ENCODE measurements around the gene IDUA.

Gene IDUA

DNA sequence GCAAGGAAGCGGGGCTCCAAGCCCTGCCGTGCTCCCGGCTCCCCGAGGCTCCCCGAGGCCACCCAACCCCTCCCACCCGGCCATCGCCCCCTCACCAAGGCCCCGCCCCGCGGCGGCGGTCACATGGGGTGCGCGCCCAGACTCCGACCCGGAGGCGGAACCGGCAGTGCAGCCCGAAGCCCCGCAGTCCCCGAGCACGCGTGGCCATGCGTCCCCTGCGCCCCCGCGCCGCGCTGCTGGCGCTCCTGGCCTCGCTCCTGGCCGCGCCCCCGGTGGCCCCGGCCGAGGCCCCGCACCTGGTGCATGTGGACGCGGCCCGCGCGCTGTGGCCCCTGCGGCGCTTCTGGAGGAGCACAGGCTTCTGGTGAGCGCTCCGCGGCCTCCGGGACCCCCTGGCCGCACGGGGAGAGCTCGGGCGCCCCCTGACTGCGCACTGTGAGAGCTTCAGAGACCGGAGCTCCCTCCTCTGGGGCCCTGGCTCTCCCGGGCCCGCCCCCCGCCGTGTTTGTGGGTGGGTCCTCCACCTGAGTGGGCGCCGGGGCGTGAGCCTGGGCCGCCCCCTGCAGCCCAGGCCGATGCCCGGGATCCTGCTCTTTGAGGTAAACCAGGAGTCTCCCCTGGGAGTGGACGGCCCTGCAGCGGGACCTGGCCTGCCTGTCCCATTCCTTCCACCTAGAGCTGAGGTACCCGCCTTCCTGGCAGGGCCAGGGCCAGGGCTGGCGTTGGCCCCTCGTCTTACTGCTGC is at the start of gene IDUA:
Gene IDUA (plus strand): TSS at position 166 of the 745 bp plus-strand sequence. CDS start 41 bp downstream, at position 207.
- TF ChIP-seq GATA3 (IDR thresholded peaks at IDR 0.05; ENCODE audit: low read depth, low read length) (no peak), GATA2 (IDR thresholded peaks at IDR 0.05; ENCODE audit: low read depth, low read length) (no peak)

GRCh38 chr4:945274-946102 is 41.4 kb upstream of the IDUA start:
- TF ChIP-seq GATA2 (IDR thresholded peaks at IDR 0.05; ENCODE audit: low read depth, low read length) = no peak
- no peak for TF ChIP-seq GATA3 (IDR thresholded peaks at IDR 0.05; ENCODE audit: low read depth, low read length)

GRCh38 chr4:946103-946450 is 40.8 kb upstream of the IDUA start:
- TF ChIP-seq GATA2 (IDR thresholded peaks at IDR 0.05; ENCODE audit: low read depth, low read length) = no peak
- no peak for TF ChIP-seq GATA3 (IDR thresholded peaks at IDR 0.05; ENCODE audit: low read depth, low read length)

DNA sequence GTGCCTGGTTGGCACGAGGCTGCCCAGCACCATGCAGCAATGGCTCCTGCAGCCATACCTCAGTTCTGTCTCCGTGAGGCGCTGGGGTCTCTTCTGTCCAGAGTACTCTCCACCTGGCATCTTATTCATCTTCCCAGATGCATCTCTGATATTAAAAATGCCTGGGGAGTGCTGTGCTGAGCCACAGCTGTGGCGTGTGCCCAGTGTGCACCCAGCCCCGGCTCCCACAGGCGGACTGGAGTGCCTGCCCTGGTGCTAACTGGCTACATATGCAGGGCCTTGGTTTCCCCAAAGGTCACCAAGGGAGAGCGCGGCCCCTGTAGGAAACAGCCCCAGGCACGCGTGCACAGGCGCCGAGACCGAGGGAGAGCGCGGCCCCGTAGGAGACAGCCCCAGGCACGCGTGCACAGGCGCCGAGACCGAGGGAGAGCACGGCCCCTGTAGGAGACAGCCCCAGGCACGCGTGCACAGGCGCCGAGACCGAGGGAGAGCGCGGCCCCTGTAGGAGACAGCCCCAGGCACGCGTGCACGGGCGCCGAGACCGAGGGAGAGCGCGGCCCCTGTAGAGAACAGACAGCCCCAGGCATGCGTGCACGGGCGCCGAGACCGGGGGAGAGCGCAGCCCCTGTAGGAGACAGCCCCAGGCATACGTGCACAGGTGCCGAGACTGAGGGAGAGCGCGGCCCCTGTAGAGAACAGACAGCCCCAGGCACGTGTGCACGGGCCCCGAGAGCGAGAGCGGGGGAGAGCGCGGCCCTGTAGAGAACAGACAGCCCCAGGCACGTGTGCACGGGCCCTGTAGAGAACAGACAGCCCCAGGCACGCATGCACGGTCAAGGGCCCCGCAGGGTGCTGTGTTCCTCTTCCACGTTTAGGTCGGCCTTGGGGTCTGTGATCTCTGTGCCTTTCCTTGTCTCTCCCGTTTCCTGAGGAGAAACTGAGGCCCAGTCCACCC is 40.0 kb upstream of the IDUA start:
- TF ChIP-seq GATA3 (IDR thresholded peaks at IDR 0.05; ENCODE audit: low read depth, low read length) (no peak), GATA2 (IDR thresholded peaks at IDR 0.05; ENCODE audit: low read depth, low read length) (no peak)

DNA sequence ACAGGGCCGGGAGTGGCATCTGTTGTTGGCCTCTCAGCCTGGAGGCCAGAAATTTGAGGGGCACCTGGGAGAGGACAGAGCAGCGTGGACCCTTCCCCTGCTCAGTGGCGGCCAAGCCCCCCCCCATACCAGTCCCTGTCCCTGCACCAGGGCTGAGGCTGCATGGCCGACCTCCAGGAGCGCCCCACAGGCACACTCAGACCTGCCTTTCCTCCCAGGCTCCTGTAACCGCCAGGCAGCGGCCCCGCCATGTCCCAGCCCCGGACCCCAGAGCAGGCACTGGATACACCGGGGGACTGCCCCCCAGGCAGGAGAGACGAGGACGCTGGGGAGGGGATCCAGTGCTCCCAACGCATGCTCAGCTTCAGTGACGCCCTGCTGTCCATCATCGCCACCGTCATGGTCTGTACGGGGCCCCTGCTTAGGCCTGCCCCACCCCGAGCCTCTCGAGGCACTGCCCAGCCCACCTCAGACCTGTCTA is 39.3 kb upstream of the IDUA start:
- TF ChIP-seq GATA2 (IDR thresholded peaks at IDR 0.05; ENCODE audit: low read depth, low read length) (no peak), GATA3 (IDR thresholded peaks at IDR 0.05; ENCODE audit: low read depth, low read length) (no peak)

DNA sequence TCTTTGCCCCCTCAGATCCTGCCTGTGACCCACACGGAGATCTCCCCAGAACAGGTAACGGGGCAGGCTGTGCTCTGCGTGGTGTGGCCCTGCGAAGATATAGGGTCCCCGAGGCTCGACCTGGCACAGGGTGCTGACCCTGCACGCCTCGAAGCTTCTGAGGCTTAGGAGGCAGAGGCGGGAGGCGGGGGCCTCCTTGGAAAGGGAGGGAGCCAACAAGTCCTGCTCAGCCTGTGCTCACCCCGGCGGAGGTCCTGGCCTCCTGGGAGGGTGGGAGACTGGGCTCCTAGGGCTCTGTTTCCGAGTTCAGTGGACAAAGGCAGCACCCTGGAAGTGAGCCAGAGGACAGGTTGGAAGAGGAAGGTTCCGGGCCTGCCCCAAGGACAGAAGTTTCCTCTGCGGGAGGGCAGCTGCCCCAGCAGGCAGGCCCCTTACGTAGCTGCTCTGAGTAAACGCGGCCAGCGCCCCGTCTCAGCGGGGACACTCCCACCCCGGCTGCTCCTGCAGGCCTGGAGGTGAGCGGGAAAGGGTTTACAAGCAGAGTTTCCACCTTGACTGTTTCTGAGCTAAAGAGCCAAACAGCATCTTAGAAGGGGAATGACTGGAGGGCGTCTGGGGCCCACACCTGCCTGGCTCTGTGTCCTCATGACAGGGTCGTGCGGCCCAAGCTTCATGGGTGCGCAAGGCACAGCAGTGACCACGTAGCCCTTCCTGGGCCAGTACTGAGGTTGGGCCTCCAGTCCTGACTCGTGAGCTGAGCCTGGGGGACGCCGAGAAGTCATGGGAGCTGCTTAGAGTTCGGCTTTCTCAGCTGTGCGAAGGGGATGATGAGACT is 38.5 kb upstream of the IDUA start:
- TF ChIP-seq GATA3 (IDR thresholded peaks at IDR 0.05; ENCODE audit: low read depth, low read length) (no peak), GATA2 (IDR thresholded peaks at IDR 0.05; ENCODE audit: low read depth, low read length) (no peak)

DNA sequence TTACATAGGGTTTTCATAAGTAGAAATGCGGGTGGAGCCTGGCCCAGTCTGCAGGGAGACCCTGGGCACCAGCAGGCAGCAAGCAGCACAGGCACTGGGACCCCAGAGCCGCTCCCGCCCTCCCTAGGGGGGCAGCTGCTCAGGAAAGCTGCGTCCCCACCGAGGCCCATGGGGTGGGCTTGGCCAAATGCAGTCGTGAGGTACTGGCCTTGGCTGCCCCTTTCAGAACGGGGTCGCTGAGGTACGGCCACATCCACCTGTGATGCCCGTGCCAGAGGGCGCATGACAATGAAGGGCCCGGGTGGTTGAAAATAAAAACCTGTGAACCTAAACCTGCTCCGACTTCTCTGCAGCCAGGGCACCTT is 37.9 kb upstream of the IDUA start:
- TF ChIP-seq GATA2 (IDR thresholded peaks at IDR 0.05; ENCODE audit: low read depth, low read length) = no peak

DNA sequence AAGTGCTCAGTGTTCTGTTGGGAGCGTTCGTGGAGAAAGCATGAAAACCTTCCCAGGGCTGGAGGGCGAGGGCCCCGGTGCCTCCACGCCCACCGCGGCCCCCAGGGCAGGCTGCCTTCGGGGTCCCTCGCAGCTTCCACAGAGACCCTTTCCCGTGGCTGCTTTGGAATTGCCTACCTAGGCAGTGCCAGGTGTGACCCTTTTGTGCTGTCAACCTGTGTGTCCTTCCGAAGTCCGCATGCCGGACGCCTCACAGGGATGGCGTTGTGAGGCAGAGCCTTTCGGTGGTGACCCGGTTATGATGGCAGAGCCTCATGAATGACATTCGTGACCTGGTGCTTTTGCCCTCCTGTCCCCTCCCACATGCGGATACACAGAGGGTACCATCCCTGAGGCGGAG is 37.2 kb upstream of the IDUA start:
- TF ChIP-seq GATA3 (IDR thresholded peaks at IDR 0.05; ENCODE audit: low read depth, low read length) (no peak), GATA2 (IDR thresholded peaks at IDR 0.05; ENCODE audit: low read depth, low read length) (no peak)

- TF ChIP-seq GATA3 (IDR thresholded peaks at IDR 0.05; ENCODE audit: low read depth, low read length) (no peak), GATA2 (IDR thresholded peaks at IDR 0.05; ENCODE audit: low read depth, low read length) (no peak)
Observed at GRCh38 chr4:950136-951020, 36.5 kb upstream of the IDUA start.

DNA sequence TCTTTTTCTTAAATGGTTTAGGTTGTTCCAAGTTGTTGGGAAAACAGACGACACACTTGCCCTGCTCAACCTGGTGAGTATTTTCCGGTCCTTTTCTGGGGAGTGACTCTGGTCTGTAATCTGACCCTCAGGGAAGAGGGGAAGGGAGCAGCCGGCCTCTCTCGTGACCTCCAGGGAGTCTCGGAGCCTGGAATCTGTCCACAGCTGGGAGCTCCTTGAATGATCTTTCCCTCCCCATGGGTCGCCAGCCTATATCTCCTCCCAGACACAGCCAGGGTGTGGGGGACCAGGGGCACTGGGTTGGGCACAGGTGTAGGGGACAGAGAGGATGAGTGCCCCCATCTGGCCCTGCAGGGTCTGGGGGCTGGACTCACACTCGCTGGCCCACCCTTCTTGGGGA is 35.7 kb upstream of the IDUA start:
- TF ChIP-seq GATA2 (IDR thresholded peaks at IDR 0.05; ENCODE audit: low read depth, low read length) = no peak
- TF ChIP-seq GATA3 (IDR thresholded peaks at IDR 0.05; ENCODE audit: low read depth, low read length) = no peak

DNA sequence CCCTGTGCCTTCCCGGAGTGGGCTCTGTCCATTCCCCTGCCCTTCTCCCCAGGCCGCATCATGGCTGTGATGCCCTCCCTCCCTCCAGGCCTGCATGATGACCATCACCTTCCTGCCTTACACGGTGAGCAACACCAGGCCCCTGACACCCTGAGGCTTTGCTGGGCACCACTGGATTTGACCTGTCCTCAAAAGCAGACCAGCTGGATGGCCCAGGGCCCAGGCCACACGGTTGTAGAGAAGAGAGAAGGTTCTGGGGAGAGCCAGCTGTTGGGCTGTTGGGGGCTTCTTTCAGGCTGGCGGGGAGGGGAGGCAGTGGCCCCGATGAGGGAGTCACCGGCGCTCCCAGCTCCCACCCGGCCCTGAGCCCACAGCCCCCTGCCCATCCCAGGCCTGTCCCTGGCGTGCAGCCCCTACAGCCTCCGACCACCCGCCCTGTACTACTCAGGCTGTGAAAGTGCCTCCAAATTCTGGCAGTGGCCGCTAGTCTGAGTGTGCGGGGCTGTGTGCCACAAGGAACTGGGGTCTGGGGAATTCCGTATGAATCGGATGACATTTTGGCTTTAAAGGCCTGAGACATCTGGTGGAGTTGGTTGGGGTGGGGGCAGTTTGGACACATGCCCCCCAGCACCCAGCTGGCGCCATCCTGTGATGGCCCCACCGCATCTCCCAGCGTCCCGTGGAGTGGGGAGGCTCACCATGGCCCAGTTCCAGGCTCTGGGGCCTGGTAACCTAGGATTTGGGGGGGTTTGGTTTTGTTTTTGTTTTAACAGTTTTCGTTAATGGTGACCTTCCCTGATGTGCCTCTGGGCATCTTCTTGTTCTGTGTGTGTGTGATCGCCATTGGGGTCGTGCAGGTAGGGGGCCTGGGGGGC is 35.0 kb upstream of the IDUA start:
- no peak for TF ChIP-seq GATA2 (IDR thresholded peaks at IDR 0.05; ENCODE audit: low read depth, low read length)
- no peak for TF ChIP-seq GATA3 (IDR thresholded peaks at IDR 0.05; ENCODE audit: low read depth, low read length)

Data from SH-SY5Y (cell line).